ENCODE data around the gene CDH5.

- TF ChIP-seq CTCF (IDR thresholded peaks at IDR 0.05; ENCODE audit: low read depth, low read length, missing input control) (no peak), NR2F2 (IDR thresholded peaks at IDR 0.05) (no peak), TAF1 (conservative IDR thresholded peaks at IDR 0.05) (no peak), SP1 (IDR thresholded peaks at IDR 0.05) (no peak), RAD21 (IDR thresholded peaks at IDR 0.05) (no peak), YY1 (IDR thresholded peaks at IDR 0.05) (no peak), GABPA (IDR thresholded peaks at IDR 0.05 in 1 of 2, conservative IDR thresholded peaks at IDR 0.05 in 1 of 2) (no peak), FOXA1 (IDR thresholded peaks at IDR 0.05) (no peak)
- TF ChIP-seq, protein P1, sequence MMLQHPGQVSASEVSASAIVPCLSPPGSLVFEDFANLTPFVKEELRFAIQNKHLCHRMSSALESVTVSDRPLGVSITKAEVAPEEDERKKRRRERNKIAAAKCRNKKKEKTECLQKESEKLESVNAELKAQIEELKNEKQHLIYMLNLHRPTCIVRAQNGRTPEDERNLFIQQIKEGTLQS (IDR thresholded peaks at IDR 0.05) = no peak
- TF ChIP-seq, protein P2, sequence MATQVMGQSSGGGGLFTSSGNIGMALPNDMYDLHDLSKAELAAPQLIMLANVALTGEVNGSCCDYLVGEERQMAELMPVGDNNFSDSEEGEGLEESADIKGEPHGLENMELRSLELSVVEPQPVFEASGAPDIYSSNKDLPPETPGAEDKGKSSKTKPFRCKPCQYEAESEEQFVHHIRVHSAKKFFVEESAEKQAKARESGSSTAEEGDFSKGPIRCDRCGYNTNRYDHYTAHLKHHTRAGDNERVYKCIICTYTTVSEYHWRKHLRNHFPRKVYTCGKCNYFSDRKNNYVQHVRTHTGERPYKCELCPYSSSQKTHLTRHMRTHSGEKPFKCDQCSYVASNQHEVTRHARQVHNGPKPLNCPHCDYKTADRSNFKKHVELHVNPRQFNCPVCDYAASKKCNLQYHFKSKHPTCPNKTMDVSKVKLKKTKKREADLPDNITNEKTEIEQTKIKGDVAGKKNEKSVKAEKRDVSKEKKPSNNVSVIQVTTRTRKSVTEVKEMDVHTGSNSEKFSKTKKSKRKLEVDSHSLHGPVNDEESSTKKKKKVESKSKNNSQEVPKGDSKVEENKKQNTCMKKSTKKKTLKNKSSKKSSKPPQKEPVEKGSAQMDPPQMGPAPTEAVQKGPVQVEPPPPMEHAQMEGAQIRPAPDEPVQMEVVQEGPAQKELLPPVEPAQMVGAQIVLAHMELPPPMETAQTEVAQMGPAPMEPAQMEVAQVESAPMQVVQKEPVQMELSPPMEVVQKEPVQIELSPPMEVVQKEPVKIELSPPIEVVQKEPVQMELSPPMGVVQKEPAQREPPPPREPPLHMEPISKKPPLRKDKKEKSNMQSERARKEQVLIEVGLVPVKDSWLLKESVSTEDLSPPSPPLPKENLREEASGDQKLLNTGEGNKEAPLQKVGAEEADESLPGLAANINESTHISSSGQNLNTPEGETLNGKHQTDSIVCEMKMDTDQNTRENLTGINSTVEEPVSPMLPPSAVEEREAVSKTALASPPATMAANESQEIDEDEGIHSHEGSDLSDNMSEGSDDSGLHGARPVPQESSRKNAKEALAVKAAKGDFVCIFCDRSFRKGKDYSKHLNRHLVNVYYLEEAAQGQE (IDR thresholded peaks at IDR 0.05) = no peak
Measured at GRCh38 chr16:66354034-66354909, 12.2 kb upstream of the CDH5 start.
